OCI-LY7 (cell line): ENCODE results near the gene FTO. TPM values are rescaled to one million over a fixed set of nuclear protein-coding genes. Genes with fewer than 3 reads are reported as not detected.

Source experiments
- BruUV-seq: library from RNA; stranded (reverse); fragments of 400-500 nt; replicated peaks from 2 replicates; lab custom pipeline; 2021; lab: Mats Ljungman, UMichigan
- CTCF ChIA-PET: fragments of 300-600 bp; sonication (Branson Sonifier 250); formaldehyde crosslinking; loops from one replicate; lab custom pipeline; 2022; ENCODE audit warnings: antibody characterized with exemption; ENCODE audit not compliant: unreplicated experiment; lab: Charles Lee
- POLR2A ChIA-PET: fragments of 300-600 bp; sonication (Branson Sonifier 250); formaldehyde crosslinking; loops from one replicate; lab custom pipeline; 2022; ENCODE audit warnings: antibody characterized with exemption; lab: Charles Lee
- DNase-seq: peaks from one replicate; pipeline ENCODE4 v3.0.0-alpha.2; 2015; ENCODE audit warnings: low spot score
- H2AFZ ChIP-seq: fragments of 200-600 bp; sonication (generic), shearing (Covaris generic); 2 replicates; pipeline ENCODE4 v1.6.1; 2014; ENCODE audit warnings: mild to moderate bottlenecking, antibody characterized with exemption, low read length, moderate library complexity
- H3K27ac ChIP-seq: fragments of 200-600 bp; sonication (generic); 2 replicates; pipeline ENCODE4 v1.5.1; 2014; ENCODE audit warnings: mixed run types, low read depth, mild to moderate bottlenecking, moderate library complexity, low read length, inconsistent platforms; ENCODE audit not compliant: poor library complexity, severe bottlenecking
- H3K36me3 ChIP-seq: fragments of 200-600 bp; sonication (generic); 2 replicates; pipeline ENCODE4 v1.6.1; 2014; ENCODE audit warnings: mild to moderate bottlenecking, antibody characterized with exemption, low read length, moderate library complexity, mixed read lengths; ENCODE audit not compliant: insufficient read depth
- H3K4me1 ChIP-seq: fragments of 200-600 bp; sonication (generic); 2 replicates; pipeline ENCODE4 v1.5.1; 2014; ENCODE audit warnings: mild to moderate bottlenecking, low read length; ENCODE audit not compliant: insufficient read depth, poor library complexity, severe bottlenecking
- H3K4me2 ChIP-seq: fragments of 200-600 bp; sonication (generic); 2 replicates; pipeline ENCODE4 v1.6.1; 2014; ENCODE audit warnings: mild to moderate bottlenecking, low read length
- H3K4me3 ChIP-seq: fragments of 200-600 bp; sonication (generic); 2 replicates; pipeline ENCODE4 v1.5.1; 2014; ENCODE audit warnings: mild to moderate bottlenecking, low read depth, low read length; ENCODE audit not compliant: poor library complexity, severe bottlenecking
- H3K79me2 ChIP-seq: fragments of 200-600 bp; sonication (generic); 2 replicates; pipeline ENCODE4 v1.6.1; 2016; ENCODE audit warnings: low read depth, mild to moderate bottlenecking, low read length, moderate library complexity, mixed read lengths; ENCODE audit not compliant: insufficient read depth
- H3K9me2 ChIP-seq: fragments of 200-600 bp; sonication (generic); 2 replicates; pipeline ENCODE4 v1.6.1; 2016; ENCODE audit warnings: mild to moderate bottlenecking, low read length, mixed read lengths; ENCODE audit not compliant: insufficient read depth
- H3K9me3 ChIP-seq: fragments of 200-600 bp; sonication (generic); 2 replicates; pipeline ENCODE4 v1.6.1; 2014; ENCODE audit warnings: mild to moderate bottlenecking, mixed run types, low read length, mixed read lengths
- H4K20me1 ChIP-seq: fragments of 200-600 bp; sonication (generic); 2 replicates; pipeline ENCODE4 v1.6.1; 2014; ENCODE audit warnings: mild to moderate bottlenecking, antibody characterized with exemption, low read length, moderate library complexity, mixed read lengths; ENCODE audit not compliant: insufficient read depth
- CTCF ChIP-seq: fragments of 200-600 bp; sonication (generic); conservative IDR thresholded peaks from 2 replicates; pipeline ENCODE4 v1.5.1; 2014; ENCODE audit warnings: mild to moderate bottlenecking, antibody characterized with exemption, low read length, moderate library complexity, mixed read lengths
- EZH2phosphoT487 ChIP-seq: fragments of 200-600 bp; sonication (generic); IDR thresholded peaks from 2 replicates; pipeline ENCODE4 v1.6.1; 2018; ENCODE audit warnings: low read depth, borderline replicate concordance, mild to moderate bottlenecking, mixed run types, antibody characterized with exemption, low read length, moderate library complexity, mixed read lengths
- intact Hi-C: fragments of 100-400 bp; cut with micrococcal nuclease; formaldehyde crosslinking; loops from one replicate; pipeline ENCODE4 v1.10.0; 2022; ENCODE audit not compliant: unreplicated experiment
- total RNA-seq, 2 experiments: library from RNA; depleted of rRNA in 1 of 2; stranded (reverse); fragments of >200 nt in 1 of 2; shearing (Covaris generic) in 1 of 2; gene quantifications; 2 replicates each; pipeline ENCODE4 v1.2.3, GENCODE V29; 2014 to 2022

The FTO gene
- total RNA-seq, 2 experiments from 2014 or later = 57.1 to 68.0 TPM

- no peaks in the 10 kb centered on the region for H4K20me1 ChIP-seq
- H3K36me3 ChIP-seq = no peaks in the 10 kb centered on the region
- no peak overlapping the region for H3K4me2 ChIP-seq
- intact Hi-C loops = no loop called here
- no peaks in the 10 kb centered on the region for H3K4me1 ChIP-seq
- no TSS peak for BruUV-seq
- ChIA-PET POLR2A (no interaction called here), CTCF (no interaction called here)
- H3K9me3 ChIP-seq = no peaks in the 10 kb centered on the region
- no peak overlapping the region for H2AFZ ChIP-seq
- no peak for DNase-seq
- no peaks in the 10 kb centered on the region for H3K9me2 ChIP-seq
- no peaks in the 10 kb centered on the region for H3K79me2 ChIP-seq
- TF ChIP-seq EZH2phosphoT487 (no peak), CTCF (no peak)
- H3K27ac ChIP-seq = no peak overlapping the region
- H3K4me3 ChIP-seq = no peak overlapping the region
These were observed 305.7 kb downstream of the FTO start for GRCh38 chr16:54009464-54010176.

GRCh38 chr16:54015147-54015546, 311.2 kb downstream of the FTO start:
- intact Hi-C loops = no loop called here
- Histone ChIP-seq H3K36me3 (no peaks in the 10 kb centered on the region), H3K27ac (no peak overlapping the region), H4K20me1 (no peaks in the 10 kb centered on the region), H2AFZ (no peak overlapping the region), H3K4me2 (no peak overlapping the region), H3K4me3 (no peak overlapping the region), H3K9me2 (no peaks in the 10 kb centered on the region), H3K79me2 (no peaks in the 10 kb centered on the region), H3K9me3 (no peaks in the 10 kb centered on the region), H3K4me1 (no peaks in the 10 kb centered on the region)
- ChIA-PET POLR2A (interaction anchor here (0.5 to 1.3 kb wide), 4 partner anchors 32 to 1008 kb away, joined by 3 read pairs; no protein-coding TSS in a partner anchor), CTCF (no interaction called here)
- no TSS peak for BruUV-seq
- TF ChIP-seq EZH2phosphoT487 (no peak), CTCF (no peak)
- no peak for DNase-seq

GRCh38 chr16:54022362-54022761, 318.4 kb downstream of the FTO start:
- Histone ChIP-seq H3K4me1 (no peaks in the 10 kb centered on the region), H3K79me2 (no peaks in the 10 kb centered on the region), H3K9me3 (no peaks in the 10 kb centered on the region), H3K4me2 (no peak overlapping the region), H4K20me1 (no peaks in the 10 kb centered on the region), H3K27ac (no peak overlapping the region), H3K36me3 (no peaks in the 10 kb centered on the region), H3K9me2 (no peaks in the 10 kb centered on the region), H3K4me3 (no peak overlapping the region), H2AFZ (no peak overlapping the region)
- BruUV-seq = no TSS peak
- no peak for DNase-seq
- ChIA-PET CTCF (no interaction called here), POLR2A (no interaction called here)
- TF ChIP-seq CTCF (no peak), EZH2phosphoT487 (no peak)
- intact Hi-C loops = no loop called here
